ENCODE measurements around the gene PROCA1. TPM values are rescaled to one million over a fixed set of nuclear protein-coding genes. Genes with fewer than 3 reads are reported as not detected.
A peak's percentile ranks its signal among the peaks of the same experiment; 100 is the strongest.

PROCA1 gene
- total RNA-seq, 4 donors from 2014 or later, result 1.0 to 3.7 (median 3.3) TPM; not detected in 1

GRCh38 chr17:28735242-28735722 is 23.6 kb upstream of the PROCA1 start:
- H3K4me3 ChIP-seq (ENCODE audit: low read depth, poor library complexity, severe bottlenecking), result no peak overlapping the region
- no peak for DNase-seq (ENCODE audit: low spot score in 2 of 2)
- intact Hi-C loops (cut with DNase I; ENCODE audit: low total_unique reads), result no loop called here
- TF ChIP-seq POLR2A (IDR thresholded peaks at IDR 0.05), result no peak
- no peak for TF ChIP-seq CTCF (IDR thresholded peaks at IDR 0.05)
- WGBS, 2 donors, result 27 to 71% methylated on average over 5 of the region's 5 CpGs

- H3K4me3 ChIP-seq (ENCODE audit: low read depth, poor library complexity, severe bottlenecking), result no peak overlapping the region
- DNase-seq (ENCODE audit: low spot score in 2 of 2), result no peak
- TF ChIP-seq CTCF (IDR thresholded peaks at IDR 0.05) (no peak), POLR2A (IDR thresholded peaks at IDR 0.05) (no peak)
- WGBS, 2 donors, result 84 to 90% methylated on average over 9 to 10 of the region's 10 CpGs
- intact Hi-C loops (cut with DNase I; ENCODE audit: low total_unique reads), result no loop called here
Observed at GRCh38 chr17:28734712-28735241, 23.1 kb upstream of the PROCA1 start.

- intact Hi-C loops (cut with DNase I; ENCODE audit: low total_unique reads), result no loop called here
- WGBS, 2 donors, result 74 to 78% methylated on average over 1 of the region's 1 CpG
- no peak for DNase-seq (ENCODE audit: low spot score in 2 of 2)
- H3K4me3 ChIP-seq (ENCODE audit: low read depth, poor library complexity, severe bottlenecking), result no peak overlapping the region
- TF ChIP-seq CTCF (IDR thresholded peaks at IDR 0.05) (no peak), POLR2A (IDR thresholded peaks at IDR 0.05) (no peak)
Observed at GRCh38 chr17:28733346-28733745, 21.7 kb upstream of the PROCA1 start.

- intact Hi-C loops (cut with DNase I; ENCODE audit: low total_unique reads), result no loop called here
- WGBS, 2 donors, result 76 to 85% methylated on average over 11 of the region's 11 CpGs
- H3K4me3 ChIP-seq (ENCODE audit: low read depth, poor library complexity, severe bottlenecking), result no peak overlapping the region
- no peak for DNase-seq (ENCODE audit: low spot score in 2 of 2)
- no peak for TF ChIP-seq POLR2A (IDR thresholded peaks at IDR 0.05)
- no peak for TF ChIP-seq CTCF (IDR thresholded peaks at IDR 0.05)
Observed at GRCh38 chr17:28729950-28730330, 18.3 kb upstream of the PROCA1 start.

- intact Hi-C loops (cut with DNase I; ENCODE audit: low total_unique reads), result no loop called here
- 0 to 1% methylated on average over 52 to 57 of the region's 64 CpGs for WGBS, 2 donors
- peak within 1 kb of the TSS; percentile 51 for H3K4me3 ChIP-seq (ENCODE audit: low read depth, poor library complexity, severe bottlenecking)
- TF ChIP-seq POLR2A (IDR thresholded peaks at IDR 0.05) (no peak), CTCF (IDR thresholded peaks at IDR 0.05) (no peak)
- peak; percentile 99 to 100 for DNase-seq (ENCODE audit: low spot score in 2 of 2)
Observed at GRCh38 chr17:28728364-28729200, 16.9 kb upstream of the PROCA1 start, which contains the start of gene NEK8. Gene NEK8, plus strand, starts transcription at chr17:28728788. Its CDS starts 26 bp downstream, at chr17:28728814.

All from lower leg skin (tissue), 4 donors.